Neural cell (in vitro differentiated cells): ENCODE data around the gene TIAM2.

Source experiments
- POLR2AphosphoS5 ChIP-seq: IDR thresholded peaks from 2 replicates; pipeline ENCODE4 v1.6.1; 2012
- TAF1 ChIP-seq: IDR thresholded peaks from 2 replicates; pipeline ENCODE4 v1.6.1; 2012; ENCODE audit warnings: low read depth
- TF ChIP-seq, protein P1 (sequence below): fragments of 450-650 bp; IDR thresholded peaks from 2 replicates; pipeline ENCODE4 v1.5.1; 2014; ENCODE audit warnings: antibody characterized with exemption, mild to moderate bottlenecking, moderate library complexity; ENCODE audit not compliant: poor library complexity, severe bottlenecking

DNA sequence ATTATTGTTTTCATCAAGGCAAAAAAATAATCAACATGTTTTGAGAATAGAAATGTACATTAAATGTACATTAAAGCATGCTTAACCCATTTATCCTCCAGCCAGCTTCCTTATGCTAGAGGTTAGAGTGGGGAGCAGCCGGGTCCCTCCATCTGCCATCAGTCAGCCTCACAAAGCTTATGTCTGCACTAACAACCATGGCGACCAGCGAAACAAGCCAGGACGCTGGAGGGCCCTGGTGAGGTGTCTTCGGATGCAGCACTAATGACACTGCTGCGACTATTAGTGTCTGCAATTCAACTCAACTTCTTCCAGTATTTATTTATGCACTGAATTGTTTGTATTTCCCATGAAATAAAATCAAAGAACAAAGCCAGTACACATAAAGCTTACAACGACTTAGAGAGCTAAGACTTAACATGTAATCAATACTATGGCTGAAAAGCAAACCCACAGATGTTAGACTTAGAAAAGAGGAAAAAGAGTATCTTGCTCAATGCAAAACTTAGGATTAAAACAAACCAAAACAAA, 275.5 kb downstream of the TIAM2 start:
- TF ChIP-seq, protein P1, sequence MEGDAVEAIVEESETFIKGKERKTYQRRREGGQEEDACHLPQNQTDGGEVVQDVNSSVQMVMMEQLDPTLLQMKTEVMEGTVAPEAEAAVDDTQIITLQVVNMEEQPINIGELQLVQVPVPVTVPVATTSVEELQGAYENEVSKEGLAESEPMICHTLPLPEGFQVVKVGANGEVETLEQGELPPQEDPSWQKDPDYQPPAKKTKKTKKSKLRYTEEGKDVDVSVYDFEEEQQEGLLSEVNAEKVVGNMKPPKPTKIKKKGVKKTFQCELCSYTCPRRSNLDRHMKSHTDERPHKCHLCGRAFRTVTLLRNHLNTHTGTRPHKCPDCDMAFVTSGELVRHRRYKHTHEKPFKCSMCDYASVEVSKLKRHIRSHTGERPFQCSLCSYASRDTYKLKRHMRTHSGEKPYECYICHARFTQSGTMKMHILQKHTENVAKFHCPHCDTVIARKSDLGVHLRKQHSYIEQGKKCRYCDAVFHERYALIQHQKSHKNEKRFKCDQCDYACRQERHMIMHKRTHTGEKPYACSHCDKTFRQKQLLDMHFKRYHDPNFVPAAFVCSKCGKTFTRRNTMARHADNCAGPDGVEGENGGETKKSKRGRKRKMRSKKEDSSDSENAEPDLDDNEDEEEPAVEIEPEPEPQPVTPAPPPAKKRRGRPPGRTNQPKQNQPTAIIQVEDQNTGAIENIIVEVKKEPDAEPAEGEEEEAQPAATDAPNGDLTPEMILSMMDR = no peak
- TF ChIP-seq POLR2AphosphoS5 = no peak
- no peak for TF ChIP-seq TAF1
